ENCODE results near the gene OR6C68.
"Not testable (repeated sequence)": the region's sequence is repeated elsewhere in the genome, so short reads cannot be mapped to it uniquely, and the experiment has no call there.

Gene OR6C68

GRCh38 chr12:55492078-55492477 lies at the start of gene OR6C68:
Gene OR6C68 (plus strand): TSS chr12:55492378. CDS start chr12:55492378, 0 bp downstream.
- DNase-seq, result no peak

- DNase-seq, result no peak
Observed at GRCh38 chr12:55443776-55444175, 48.4 kb upstream of the OR6C68 start, which contains the start of gene OR6C2. Gene OR6C2 (plus strand): TSS chr12:55444076. CDS start chr12:55452214, 8,138 bp downstream.

GRCh38 chr12:55445357-55445756 lies 46.8 kb upstream of the OR6C68 start:
- DNase-seq, result no peak

- no peak for DNase-seq
Observed at GRCh38 chr12:55446326-55446725, 45.9 kb upstream of the OR6C68 start.

- DNase-seq, result no peak
Observed at GRCh38 chr12:55448825-55449224, 43.4 kb upstream of the OR6C68 start.

- DNase-seq, result not testable (repeated sequence)
Observed at GRCh38 chr12:55464926-55465325, 27.3 kb upstream of the OR6C68 start.

- no peak for DNase-seq
Observed at GRCh38 chr12:55467836-55468235, 24.3 kb upstream of the OR6C68 start.

- no peak for DNase-seq
Observed at GRCh38 chr12:55469291-55469690, 22.9 kb upstream of the OR6C68 start.

GRCh38 chr12:55470088-55470829 lies 21.9 kb upstream of the OR6C68 start, which contains the start of gene OR6C70:
Gene OR6C70 (minus strand): TSS chr12:55470138. CDS start chr12:55470138, 0 bp downstream.
- DNase-seq, result no peak

- no peak for DNase-seq
Observed at GRCh38 chr12:55472264-55472663, 19.9 kb upstream of the OR6C68 start.

- not testable (repeated sequence) for DNase-seq
Observed at GRCh38 chr12:55479136-55479535, 13.0 kb upstream of the OR6C68 start.

- DNase-seq, result not testable (repeated sequence)
Observed at GRCh38 chr12:55484284-55484683, 7.9 kb upstream of the OR6C68 start.

- no peak for DNase-seq
Observed at GRCh38 chr12:55495490-55495889, 3.3 kb downstream of the OR6C68 start.

GRCh38 chr12:55499231-55499630 lies 7.1 kb downstream of the OR6C68 start:
- DNase-seq, result no peak

- no peak for DNase-seq
Observed at GRCh38 chr12:55499810-55500252, 7.7 kb downstream of the OR6C68 start.

GRCh38 chr12:55501601-55502000 lies 9.4 kb downstream of the OR6C68 start:
- DNase-seq, result no peak

GRCh38 chr12:55515696-55516095 lies 23.5 kb downstream of the OR6C68 start:
- DNase-seq, result no peak

GRCh38 chr12:55516391-55516790 lies 24.2 kb downstream of the OR6C68 start:
- DNase-seq, result no peak
